KBM-7 (cell line): ENCODE results near the gene PIK3C3.
"Not testable (repeated sequence)": the region's sequence is repeated elsewhere in the genome, so short reads cannot be mapped to it uniquely, and the experiment has no call there.

Experiments used
- DNase-seq: peaks from one replicate; pipeline ENCODE4 v3.0.0-alpha.2; 2015
- in situ Hi-C: fragments of 300-500 bp; cut with MboI; formaldehyde crosslinking; loops from 2 replicates; pipeline ENCODE4 v1.14.3; 2020; ENCODE audit warnings: low sequenced_read_pairs, low pct_unique_long_range_greater_than_20kb, mixed read lengths

The PIK3C3 gene

GRCh38 chr18:42105394-42105793 is 150.4 kb downstream of the PIK3C3 start:
- in situ Hi-C loops, result no loop called here

DNA sequence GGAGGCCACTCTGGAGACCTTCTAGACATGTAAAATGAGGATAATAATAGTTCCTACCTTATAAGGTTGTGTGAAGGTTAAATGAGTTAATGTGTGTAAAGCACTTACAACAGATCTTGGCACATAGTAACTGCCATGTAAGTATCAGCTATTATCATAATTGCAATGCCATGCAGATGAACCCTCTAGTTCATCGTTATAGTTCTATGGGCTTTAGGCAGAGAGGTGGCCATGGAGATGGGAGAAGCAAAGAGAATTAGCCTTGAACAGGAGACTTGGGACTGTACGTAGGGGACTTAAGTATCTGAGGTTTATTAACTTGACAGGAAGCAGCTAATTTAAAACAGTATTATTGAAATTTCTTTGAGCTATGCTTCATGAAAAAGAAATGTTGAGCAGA is 151.8 kb downstream of the PIK3C3 start:
- in situ Hi-C loops, result no loop called here
- no peak for DNase-seq

More at GRCh38 chr18:42105394-42105793, 150.4 kb downstream of the PIK3C3 start:
- no peak for DNase-seq

GRCh38 chr18:42107287-42107686 is 152.3 kb downstream of the PIK3C3 start:
- DNase-seq, result no peak
- in situ Hi-C loops, result no loop called here

DNA sequence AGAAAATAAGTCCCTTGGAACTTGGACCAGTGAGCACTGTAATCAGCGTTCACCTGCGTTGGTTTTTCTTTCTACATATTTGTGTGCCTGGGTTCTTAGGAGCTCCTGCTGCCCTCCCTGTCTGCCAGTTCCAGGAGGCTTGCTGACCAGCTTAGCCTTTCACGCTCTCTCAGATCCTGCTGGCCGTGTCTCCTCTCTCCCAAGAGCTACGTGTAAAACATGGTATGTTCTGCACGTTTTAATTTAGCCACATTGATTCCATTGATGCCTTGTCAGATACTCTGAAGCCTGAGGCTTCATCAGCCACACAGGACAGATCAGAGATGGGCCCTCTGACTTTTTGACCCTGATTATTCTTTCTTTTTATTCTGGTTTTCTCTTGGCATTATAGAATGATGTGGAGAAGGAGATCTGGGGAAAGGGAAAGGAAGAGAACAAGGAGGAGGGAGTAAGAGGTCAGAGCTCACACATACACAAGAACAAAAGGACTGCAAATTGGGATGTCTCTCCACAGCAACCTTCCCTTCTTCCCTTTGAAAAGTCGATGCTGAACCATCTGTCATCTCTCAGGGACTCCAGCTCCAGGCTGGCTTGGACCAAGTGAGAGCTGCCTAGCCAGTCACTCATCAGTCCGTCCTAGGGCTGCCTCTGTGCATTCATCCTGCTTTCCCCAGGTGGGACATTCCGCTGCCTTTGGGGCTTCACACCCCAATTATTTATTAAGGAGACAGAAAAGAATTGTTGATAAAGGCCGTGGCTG is 152.8 kb downstream of the PIK3C3 start:
- DNase-seq, result no peak
- in situ Hi-C loops, result no loop called here

DNA sequence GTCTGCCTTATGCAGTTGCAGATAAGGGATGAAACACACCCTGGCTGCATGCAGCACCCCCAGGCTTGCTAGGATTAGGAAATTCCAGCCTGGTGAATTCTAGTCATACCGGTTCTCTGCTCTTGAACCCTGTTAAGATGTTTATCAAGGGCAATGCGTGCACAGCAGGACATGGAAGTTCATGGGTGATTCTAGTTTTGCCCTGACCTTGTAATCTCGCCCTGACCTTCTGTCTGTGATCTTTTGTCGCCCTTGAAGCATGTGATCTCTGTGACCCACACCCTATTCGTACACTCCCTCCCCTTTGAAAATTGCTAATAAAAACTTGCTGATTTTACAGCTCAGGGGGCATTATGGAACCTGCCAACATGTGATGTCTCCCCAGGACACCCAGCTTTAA is 157.1 kb downstream of the PIK3C3 start:
- DNase-seq, in situ Hi-C loops: not testable (repeated sequence)

GRCh38 chr18:42112657-42113420 is 157.8 kb downstream of the PIK3C3 start:
- in situ Hi-C loops, result no loop called here
- peak; percentile 14 for DNase-seq

DNA sequence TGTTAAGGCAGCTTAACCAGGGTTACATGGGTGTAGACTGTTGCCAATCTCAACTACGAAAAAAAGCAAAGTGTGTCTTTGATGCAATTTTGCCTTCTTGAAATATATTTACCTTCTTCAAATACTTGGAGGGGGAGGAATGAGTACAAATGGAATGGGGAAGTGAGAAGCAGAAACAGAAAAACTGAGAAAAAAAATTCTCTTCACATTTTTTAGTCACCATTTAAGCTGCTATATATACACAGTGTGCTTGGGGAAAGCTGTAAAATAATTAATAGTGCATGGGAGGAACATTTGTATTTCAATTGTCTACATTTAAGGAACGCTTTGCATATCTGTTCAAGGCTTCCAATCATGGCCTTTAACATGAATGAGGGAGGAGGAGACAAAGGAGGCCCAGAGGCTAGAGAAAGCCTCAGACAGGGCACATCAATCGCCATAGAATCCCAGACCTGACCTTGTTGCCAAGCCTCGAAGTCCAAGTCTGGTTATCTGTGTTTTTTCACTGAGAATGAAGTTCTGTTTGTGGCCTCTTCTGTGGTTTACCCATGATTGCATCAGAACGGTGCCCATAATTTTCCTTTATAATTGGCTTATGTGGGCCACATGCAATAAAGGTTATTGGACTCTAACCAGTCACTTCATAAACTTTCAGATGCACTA is 158.6 kb downstream of the PIK3C3 start:
- DNase-seq, result peak; percentile 61
- in situ Hi-C loops, result no loop called here

GRCh38 chr18:42114310-42114943 is 159.4 kb downstream of the PIK3C3 start:
- in situ Hi-C loops, result no loop called here
- DNase-seq, result peak; percentile 87

GRCh38 chr18:42126586-42126985 is 171.6 kb downstream of the PIK3C3 start:
- in situ Hi-C loops, result no loop called here
- no peak for DNase-seq

DNA sequence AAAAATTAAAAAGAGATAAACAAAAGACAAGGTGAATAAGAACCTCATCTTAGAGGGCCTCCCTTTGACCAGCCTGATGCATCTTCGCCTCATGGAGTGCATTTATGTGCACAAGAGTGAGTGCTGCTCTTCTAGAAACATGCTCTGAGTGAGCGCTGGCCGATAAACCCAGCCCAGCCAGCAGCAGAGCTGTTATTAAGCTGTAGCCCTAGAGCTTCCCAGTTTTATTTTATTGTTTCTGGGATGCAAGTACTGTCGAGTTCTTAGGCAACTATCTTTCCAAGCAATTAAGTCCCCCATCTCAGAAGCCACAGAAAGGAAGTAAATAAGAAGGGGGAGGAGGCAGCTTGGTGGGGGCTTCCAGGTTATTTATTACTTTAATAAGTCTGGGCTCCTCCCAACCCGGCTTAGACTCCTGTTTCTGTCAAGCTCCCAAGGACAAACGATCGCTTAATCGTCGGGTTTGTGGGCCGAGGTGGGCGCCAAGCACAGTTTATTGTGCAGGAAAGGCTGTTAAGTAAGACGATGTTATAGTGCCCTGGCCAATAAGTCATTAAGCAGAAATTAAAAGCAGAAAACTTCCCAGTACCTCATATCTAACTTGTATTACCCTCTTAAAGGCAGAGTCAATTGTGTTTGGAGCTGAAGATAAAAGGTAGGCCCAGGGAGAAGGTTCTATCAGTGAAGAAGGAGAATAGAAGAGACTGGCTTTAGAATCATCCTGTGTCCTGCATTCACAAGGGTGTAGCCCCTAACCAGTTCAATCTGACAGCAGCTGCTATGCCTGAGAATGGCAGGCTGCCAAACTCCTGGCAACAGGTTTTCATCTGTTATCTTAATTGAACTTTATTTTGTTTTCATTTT is 176.3 kb downstream of the PIK3C3 start:
- in situ Hi-C loops, result no loop called here
- DNase-seq, result no peak

- no peak for DNase-seq
- in situ Hi-C loops, result no loop called here
Measured at GRCh38 chr18:42131930-42132244, 176.9 kb downstream of the PIK3C3 start.
